IPS-18a (cell line): ENCODE measurements around the gene SHOC1.

Experiments
- H3K27ac ChIP-seq: one replicate; pipeline ENCODE4 v1.5.1; 2013; ENCODE audit warnings: low read length
- H3K27me3 ChIP-seq: one replicate; pipeline ENCODE4 v1.6.1; 2013; ENCODE audit warnings: mild to moderate bottlenecking, low read length; ENCODE audit not compliant: control insufficient read depth, insufficient read depth
- H3K36me3 ChIP-seq: one replicate; pipeline ENCODE4 v1.6.1; 2013; ENCODE audit warnings: low read depth, low read length; ENCODE audit not compliant: control insufficient read depth
- H3K4me1 ChIP-seq: one replicate; pipeline ENCODE4 v1.6.1; 2013; ENCODE audit warnings: low read depth, low read length; ENCODE audit not compliant: control insufficient read depth
- H3K4me3 ChIP-seq: one replicate; pipeline ENCODE4 v1.5.1; 2013; ENCODE audit warnings: low read length
- H3K9ac ChIP-seq: one replicate; pipeline ENCODE4 v1.6.1; 2013; ENCODE audit warnings: mild to moderate bottlenecking, low read length, moderate library complexity
- H3K9me3 ChIP-seq: one replicate; pipeline ENCODE4 v1.6.1; 2013; ENCODE audit warnings: low read depth, low read length; ENCODE audit not compliant: control insufficient read depth

Gene SHOC1

DNA sequence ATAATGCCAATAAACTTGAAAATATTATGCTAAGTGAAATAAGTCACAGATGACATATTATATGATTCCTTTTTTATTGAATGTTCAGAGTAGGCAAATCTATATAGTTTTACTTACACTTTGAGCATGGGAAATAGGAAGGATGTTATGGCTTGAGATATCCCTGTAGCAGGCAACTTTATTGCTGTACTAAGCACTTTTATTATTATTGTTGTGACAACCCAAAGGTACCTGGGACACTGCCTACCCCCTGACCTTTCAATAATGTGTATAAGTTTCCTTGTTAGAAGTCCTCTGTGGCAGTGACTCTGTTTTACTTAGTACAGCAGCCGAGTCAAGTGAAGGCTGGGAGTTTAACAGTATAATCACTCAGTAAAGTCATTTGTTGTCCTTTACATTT lies 39.9 kb downstream of the SHOC1 start:
- H3K4me1 ChIP-seq: no peaks in the 10 kb centered on the region
- no peak overlapping the region for H3K27ac ChIP-seq
- H3K27me3 ChIP-seq: no peaks in the 10 kb centered on the region
- no peaks in the 10 kb centered on the region for H3K36me3 ChIP-seq
- H3K4me3 ChIP-seq: no peak overlapping the region
- peaks cover 4% of the 10 kb centered on the region for H3K9me3 ChIP-seq
- no peak overlapping the region for H3K9ac ChIP-seq

DNA sequence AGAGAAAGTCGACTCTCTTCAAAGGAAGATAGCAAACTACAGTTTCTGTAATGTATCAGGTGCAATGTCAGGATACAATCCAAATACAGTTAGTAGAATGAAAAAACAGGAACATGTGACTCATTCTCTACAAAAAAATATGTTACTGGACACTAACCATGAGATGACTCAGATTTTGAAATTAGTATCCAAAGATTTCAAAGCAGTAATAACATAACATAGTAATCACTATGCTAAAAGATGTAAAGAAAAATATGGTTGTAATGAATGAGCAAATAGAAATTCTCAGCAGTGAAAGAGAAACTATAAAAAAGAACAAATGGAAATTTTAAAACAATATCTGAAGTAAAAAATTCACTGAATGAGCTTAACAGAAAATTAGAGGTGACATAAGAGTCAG lies 42.3 kb downstream of the SHOC1 start:
- H3K4me1 ChIP-seq: no peaks in the 10 kb centered on the region
- H3K27me3 ChIP-seq: no peaks in the 10 kb centered on the region
- H3K36me3 ChIP-seq: no peaks in the 10 kb centered on the region
- peaks cover 4% of the 10 kb centered on the region for H3K9me3 ChIP-seq
- H3K9ac ChIP-seq: no peak overlapping the region
- H3K27ac ChIP-seq: no peak overlapping the region
- no peak overlapping the region for H3K4me3 ChIP-seq
